ENCODE results near the gene ORM1.

ORM1 gene

GRCh38 chr9:114311571-114312512, 11.1 kb upstream of the ORM1 start:
- no peak overlapping the region for H3K4me3 ChIP-seq (ENCODE audit: low read depth, low read length, poor library complexity, severe bottlenecking)
- no peaks in the 10 kb centered on the region for H3K4me1 ChIP-seq (ENCODE audit: insufficient read depth, low read length, severe bottlenecking)
- H3K27ac ChIP-seq (ENCODE audit: low read depth, low read length, poor library complexity, severe bottlenecking), result no peak overlapping the region
- H3K36me3 ChIP-seq (ENCODE audit: insufficient read depth, low read length), result no peaks in the 10 kb centered on the region
- H3K9ac ChIP-seq (ENCODE audit: low read length), result no peak overlapping the region
- H3K4me2 ChIP-seq (ENCODE audit: low read length), result no peak overlapping the region
- no peak overlapping the region for H2AFZ ChIP-seq (ENCODE audit: low read length)
- H3F3A ChIP-seq (ENCODE audit: insufficient read depth, low read length), result no peaks in the 10 kb centered on the region
- H3K79me2 ChIP-seq (ENCODE audit: insufficient read depth, low read length), result no peaks in the 10 kb centered on the region
- TF ChIP-seq EZH2 (IDR thresholded peaks at IDR 0.05; ENCODE audit: borderline replicate concordance, low read length), result no peak
- TF ChIP-seq, protein P1, sequence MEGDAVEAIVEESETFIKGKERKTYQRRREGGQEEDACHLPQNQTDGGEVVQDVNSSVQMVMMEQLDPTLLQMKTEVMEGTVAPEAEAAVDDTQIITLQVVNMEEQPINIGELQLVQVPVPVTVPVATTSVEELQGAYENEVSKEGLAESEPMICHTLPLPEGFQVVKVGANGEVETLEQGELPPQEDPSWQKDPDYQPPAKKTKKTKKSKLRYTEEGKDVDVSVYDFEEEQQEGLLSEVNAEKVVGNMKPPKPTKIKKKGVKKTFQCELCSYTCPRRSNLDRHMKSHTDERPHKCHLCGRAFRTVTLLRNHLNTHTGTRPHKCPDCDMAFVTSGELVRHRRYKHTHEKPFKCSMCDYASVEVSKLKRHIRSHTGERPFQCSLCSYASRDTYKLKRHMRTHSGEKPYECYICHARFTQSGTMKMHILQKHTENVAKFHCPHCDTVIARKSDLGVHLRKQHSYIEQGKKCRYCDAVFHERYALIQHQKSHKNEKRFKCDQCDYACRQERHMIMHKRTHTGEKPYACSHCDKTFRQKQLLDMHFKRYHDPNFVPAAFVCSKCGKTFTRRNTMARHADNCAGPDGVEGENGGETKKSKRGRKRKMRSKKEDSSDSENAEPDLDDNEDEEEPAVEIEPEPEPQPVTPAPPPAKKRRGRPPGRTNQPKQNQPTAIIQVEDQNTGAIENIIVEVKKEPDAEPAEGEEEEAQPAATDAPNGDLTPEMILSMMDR (IDR thresholded peaks at IDR 0.05; ENCODE audit: low read length), result no peak
- no peaks in the 10 kb centered on the region for H4K20me1 ChIP-seq (ENCODE audit: insufficient read depth, low read length)
- H3K9me3 ChIP-seq (ENCODE audit: low read length), result no peaks in the 10 kb centered on the region
- H3K9me2 ChIP-seq (ENCODE audit: low read depth, low read length), result no peaks in the 10 kb centered on the region
- peaks cover 4% of the 10 kb centered on the region for H3K27me3 ChIP-seq (ENCODE audit: insufficient read depth, low read length)

DNA sequence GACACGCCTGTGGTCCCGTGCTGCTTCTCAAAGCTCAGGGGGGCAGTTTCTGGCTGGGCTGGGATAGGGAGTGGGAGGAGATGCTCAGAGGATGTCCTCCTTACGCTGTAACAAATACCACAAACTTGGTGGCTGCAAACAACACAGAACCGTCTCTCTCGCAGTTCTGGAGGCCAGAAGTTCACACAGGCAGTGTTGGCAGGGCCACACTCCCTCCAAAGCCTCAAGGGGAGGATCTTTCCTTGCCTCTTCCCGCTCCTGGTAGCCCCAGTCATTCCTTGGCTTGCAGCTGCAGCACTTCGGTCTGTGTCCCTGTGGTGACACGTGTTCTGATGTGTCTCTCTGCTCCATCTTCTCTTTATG, 10.4 kb upstream of the ORM1 start:
- Histone ChIP-seq H3K4me1 (ENCODE audit: insufficient read depth, low read length, severe bottlenecking) (no peaks in the 10 kb centered on the region), H2AFZ (ENCODE audit: low read length) (no peak overlapping the region), H3K9me3 (ENCODE audit: low read length) (no peaks in the 10 kb centered on the region), H4K20me1 (ENCODE audit: insufficient read depth, low read length) (no peaks in the 10 kb centered on the region), H3K27ac (ENCODE audit: low read depth, low read length, poor library complexity, severe bottlenecking) (no peak overlapping the region), H3F3A (ENCODE audit: insufficient read depth, low read length) (no peaks in the 10 kb centered on the region), H3K9ac (ENCODE audit: low read length) (no peak overlapping the region), H3K4me2 (ENCODE audit: low read length) (no peak overlapping the region), H3K9me2 (ENCODE audit: low read depth, low read length) (no peaks in the 10 kb centered on the region), H3K27me3 (ENCODE audit: insufficient read depth, low read length) (peaks cover 4% of the 10 kb centered on the region), H3K4me3 (ENCODE audit: low read depth, low read length, poor library complexity, severe bottlenecking) (no peak overlapping the region), H3K36me3 (ENCODE audit: insufficient read depth, low read length) (no peaks in the 10 kb centered on the region), H3K79me2 (ENCODE audit: insufficient read depth, low read length) (no peaks in the 10 kb centered on the region)
- no peak for TF ChIP-seq EZH2 (IDR thresholded peaks at IDR 0.05; ENCODE audit: borderline replicate concordance, low read length)

GRCh38 chr9:114313186-114313585, 9.7 kb upstream of the ORM1 start:
- Histone ChIP-seq H3K4me1 (ENCODE audit: insufficient read depth, low read length, severe bottlenecking) (no peaks in the 10 kb centered on the region), H3K27ac (ENCODE audit: low read depth, low read length, poor library complexity, severe bottlenecking) (no peak overlapping the region), H3K9me2 (ENCODE audit: low read depth, low read length) (no peaks in the 10 kb centered on the region), H2AFZ (ENCODE audit: low read length) (no peak overlapping the region), H3K9ac (ENCODE audit: low read length) (no peak overlapping the region), H3K27me3 (ENCODE audit: insufficient read depth, low read length) (peaks cover 4% of the 10 kb centered on the region), H3F3A (ENCODE audit: insufficient read depth, low read length) (no peaks in the 10 kb centered on the region), H3K79me2 (ENCODE audit: insufficient read depth, low read length) (no peaks in the 10 kb centered on the region), H3K9me3 (ENCODE audit: low read length) (no peaks in the 10 kb centered on the region), H3K36me3 (ENCODE audit: insufficient read depth, low read length) (no peaks in the 10 kb centered on the region), H3K4me2 (ENCODE audit: low read length) (no peak overlapping the region), H4K20me1 (ENCODE audit: insufficient read depth, low read length) (no peaks in the 10 kb centered on the region), H3K4me3 (ENCODE audit: low read depth, low read length, poor library complexity, severe bottlenecking) (no peak overlapping the region)
- no peak for TF ChIP-seq EZH2 (IDR thresholded peaks at IDR 0.05; ENCODE audit: borderline replicate concordance, low read length)
- TF ChIP-seq, protein P1 (IDR thresholded peaks at IDR 0.05; ENCODE audit: low read length), result no peak

Measured in OCI-LY1 (cell line).